Anterior cingulate cortex (tissue), 58 donors: ENCODE measurements around the gene SYNDIG1.

ENCODE experiments used
- DNase-seq, 58 donors: peaks; one replicate each; lab custom pipeline; 2025; lab: John Stamatoyannopoulos, UW

Gene SYNDIG1

GRCh38 chr20:24579475-24579874, 110.0 kb downstream of the SYNDIG1 start:
- no peak for DNase-seq

- peak in 1 of 58 donors; percentile 9 for DNase-seq
These were observed 110.6 kb downstream of the SYNDIG1 start for GRCh38 chr20:24580006-24580405.

- DNase-seq = peak in 6 of 58 donors; percentile 15 to 27 (median 21)
These were observed 111.4 kb downstream of the SYNDIG1 start for GRCh38 chr20:24580855-24581254.

GRCh38 chr20:24581443-24582170, 112.2 kb downstream of the SYNDIG1 start:
- no peak for DNase-seq

- DNase-seq = no peak
These were observed 113.1 kb downstream of the SYNDIG1 start for GRCh38 chr20:24582373-24583168.

DNA sequence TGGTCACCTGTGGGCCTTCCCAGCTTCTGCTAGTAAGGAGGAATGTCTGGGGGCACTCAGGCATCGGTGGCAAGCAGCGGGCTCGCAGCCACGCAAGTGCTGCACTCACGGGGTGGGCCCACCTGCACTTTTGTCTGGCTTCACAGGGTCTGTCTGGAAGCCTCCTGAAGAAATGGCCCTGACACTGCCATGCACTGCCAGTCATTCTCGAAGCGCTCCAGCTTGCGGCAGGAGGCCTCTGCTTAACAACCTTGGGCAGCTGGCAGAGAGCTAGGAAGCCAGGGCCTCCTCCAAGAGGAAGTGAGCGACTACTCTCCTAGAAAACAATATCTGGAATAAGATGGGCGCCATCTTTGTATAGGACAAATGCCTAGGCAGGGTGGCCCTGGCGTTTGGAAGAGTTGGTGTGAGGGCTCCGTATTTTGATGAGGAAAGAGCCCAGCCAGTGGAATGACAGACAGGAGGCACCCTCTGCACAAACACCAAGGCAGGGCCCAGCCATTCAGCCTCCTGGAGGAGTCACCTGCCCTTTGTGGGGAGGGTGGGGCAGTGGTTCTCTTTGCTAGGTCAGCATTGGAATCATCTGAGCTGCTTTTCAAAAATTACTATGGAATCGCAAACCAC, 113.9 kb downstream of the SYNDIG1 start:
- DNase-seq = no peak

DNA sequence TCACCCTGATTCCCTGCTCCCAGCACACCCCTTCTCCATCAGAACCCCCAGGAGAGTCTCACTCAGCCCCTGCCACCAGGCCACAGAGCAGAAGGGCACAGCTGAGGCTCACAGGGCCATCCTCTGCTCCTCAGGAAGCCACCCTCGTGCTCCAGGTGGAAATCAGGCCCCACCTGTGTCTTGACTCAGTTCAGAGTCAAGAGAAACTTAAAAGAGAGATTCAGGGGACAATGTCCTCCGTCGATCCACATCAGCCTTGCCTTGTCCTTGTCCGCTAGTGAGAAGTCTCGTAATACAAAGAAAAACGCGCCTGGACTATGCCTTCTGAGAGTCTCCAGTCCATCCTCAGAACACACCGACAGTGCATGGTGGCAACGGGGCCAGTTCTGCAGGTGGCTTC, 114.6 kb downstream of the SYNDIG1 start:
- DNase-seq = no peak

DNA sequence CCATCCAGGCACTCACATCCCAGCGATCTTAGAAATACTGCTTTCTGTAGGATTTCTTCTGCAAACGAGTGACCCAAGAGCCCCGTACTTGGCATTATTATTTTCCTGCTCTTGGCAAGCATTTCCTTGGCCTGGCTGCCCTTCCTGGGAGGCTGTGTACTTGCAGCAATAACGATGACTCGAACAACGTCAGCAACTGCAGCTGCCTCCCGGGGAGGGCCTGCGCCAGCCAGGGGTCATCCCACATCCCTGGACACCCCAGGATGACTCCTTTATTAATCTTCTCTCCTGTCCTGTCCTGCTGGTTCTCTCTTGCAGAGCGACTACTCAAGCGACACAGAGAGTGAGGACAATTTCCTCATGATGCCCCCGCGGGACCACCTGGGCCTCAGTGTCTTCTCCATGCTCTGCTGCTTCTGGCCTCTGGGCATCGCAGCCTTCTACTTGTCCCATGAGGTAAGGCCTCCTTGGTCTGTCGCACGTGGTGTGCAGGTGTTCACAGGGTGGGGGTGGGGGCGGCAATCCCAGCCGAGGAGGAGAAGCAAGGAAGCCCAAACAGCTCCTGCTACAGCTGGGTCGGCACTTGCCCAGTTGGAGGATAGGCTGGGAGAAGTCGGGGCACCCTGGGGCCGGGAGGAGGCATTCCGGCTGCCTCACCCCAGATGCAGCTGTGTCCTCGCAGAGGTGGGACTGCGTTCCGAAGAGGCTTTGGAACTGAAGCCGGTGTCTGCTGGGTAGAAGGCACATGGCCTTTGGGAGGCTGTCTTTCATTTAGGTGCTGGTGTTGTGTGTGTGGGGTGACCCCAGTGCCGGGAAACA, 115.3 kb downstream of the SYNDIG1 start:
- DNase-seq = peak in 8 of 58 donors; percentile 16 to 55 (median 30)

DNA sequence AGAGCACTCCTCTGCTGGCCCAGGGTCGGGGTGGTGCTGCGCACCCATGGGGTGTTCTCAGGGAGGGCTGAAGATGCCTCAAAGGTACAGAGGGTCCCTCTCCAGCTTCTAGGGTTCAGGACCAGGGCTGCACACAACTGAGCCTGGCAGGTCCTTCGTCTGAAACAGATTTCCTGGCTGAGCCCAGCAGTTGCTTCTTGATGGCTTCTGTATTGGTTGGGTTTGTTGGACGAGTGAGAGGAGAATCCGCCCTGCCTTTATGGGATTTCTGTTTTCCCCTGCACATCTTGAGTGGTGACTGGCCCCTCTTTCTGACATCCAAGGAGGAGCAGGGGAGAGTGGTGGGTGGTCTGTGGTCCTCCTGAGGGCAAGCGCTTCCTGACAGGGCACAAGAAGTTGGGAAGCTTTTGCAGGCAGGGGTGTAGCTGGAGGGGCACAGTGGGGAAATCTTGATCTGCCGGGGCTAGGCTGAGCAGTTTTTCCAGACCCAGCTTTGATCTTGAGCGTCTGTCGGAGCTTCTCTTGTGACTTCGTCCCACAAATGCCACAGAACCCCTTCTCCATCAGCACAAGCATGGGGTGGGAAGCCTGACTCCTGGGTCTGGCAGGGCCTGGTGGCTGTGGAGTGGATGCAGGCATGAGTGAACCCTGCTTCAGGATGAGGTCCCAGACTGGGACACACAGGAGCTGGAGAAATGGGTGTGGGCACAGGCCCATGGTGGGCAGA, 116.5 kb downstream of the SYNDIG1 start:
- no peak for DNase-seq

DNA sequence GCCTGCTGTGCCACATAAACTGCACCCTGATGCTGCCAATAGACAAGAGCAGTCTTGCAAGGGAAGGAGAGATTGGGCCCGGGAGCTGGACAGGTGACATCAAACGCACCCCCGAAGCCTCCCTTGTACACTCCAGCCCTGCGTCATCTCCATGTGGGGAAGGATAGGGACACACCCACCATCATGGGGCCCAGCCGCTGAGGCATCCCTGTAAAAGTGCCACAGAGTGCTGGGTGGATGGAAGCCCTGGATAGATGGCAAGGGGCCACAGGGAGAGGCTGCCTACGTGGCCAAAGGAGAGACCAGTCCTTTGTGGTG, 117.1 kb downstream of the SYNDIG1 start:
- no peak for DNase-seq

GRCh38 chr20:24587384-24588046, 118.1 kb downstream of the SYNDIG1 start:
- DNase-seq = peak in 42 of 58 donors; percentile 2 to 75 (median 44)

DNA sequence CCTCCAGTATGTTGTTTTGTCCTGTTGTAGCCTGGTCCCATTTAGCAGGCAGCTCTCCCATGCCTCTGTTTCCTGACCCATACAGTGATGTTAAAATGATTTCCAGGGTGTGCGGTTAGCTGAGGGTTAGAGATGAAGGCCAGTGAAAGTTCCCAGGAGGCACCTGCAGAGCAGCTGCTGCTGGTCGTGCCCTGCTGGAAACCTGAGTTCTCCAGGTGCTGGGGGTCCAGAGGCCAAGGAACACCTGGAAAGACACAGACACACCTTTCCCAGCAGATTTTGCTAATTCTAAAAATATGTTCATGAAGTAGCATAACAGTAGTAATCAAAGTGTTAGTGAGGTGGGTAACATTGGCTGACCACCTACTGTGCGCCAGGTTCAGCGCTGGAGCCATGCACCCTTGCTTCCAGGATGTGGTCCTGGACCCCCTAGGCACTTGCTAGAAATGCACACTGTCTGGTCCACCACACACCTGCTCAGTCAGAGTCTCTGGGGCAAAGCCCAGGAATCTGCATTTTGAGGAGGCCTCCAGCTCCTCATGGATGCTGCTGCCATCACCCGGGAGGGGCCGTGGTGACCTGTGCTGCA, 118.7 kb downstream of the SYNDIG1 start:
- DNase-seq = no peak

DNA sequence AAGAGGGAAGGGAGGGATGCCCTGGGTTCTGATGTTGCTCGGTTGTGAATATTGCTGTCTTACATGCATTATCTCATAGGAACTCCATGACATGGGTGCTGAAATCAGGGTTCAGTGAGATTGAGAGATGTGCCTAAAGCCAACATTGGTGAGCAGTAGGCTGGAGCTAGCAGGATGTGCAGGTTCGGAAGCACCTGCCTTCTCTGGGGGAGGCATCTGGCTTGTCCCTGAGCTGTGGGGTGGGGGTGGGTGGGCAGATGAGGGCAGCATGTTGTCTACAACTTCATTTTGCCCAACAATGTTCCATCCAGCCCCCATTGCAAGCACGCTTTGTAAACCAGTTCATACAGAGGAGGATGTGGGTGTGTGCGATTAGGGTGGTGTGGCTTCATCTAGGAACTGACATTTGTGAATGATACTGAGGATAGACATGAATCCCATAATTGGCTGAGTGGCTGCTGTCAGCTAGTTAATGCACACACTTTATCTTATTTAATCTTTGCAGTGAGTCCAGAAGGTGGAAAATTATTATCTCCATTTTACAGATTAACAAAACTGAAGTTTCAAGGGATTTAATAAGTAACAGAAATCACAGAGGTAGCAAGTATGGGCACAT, 119.4 kb downstream of the SYNDIG1 start:
- DNase-seq = no peak

- no peak for DNase-seq
These were observed 120.0 kb downstream of the SYNDIG1 start for GRCh38 chr20:24589381-24589780.

DNA sequence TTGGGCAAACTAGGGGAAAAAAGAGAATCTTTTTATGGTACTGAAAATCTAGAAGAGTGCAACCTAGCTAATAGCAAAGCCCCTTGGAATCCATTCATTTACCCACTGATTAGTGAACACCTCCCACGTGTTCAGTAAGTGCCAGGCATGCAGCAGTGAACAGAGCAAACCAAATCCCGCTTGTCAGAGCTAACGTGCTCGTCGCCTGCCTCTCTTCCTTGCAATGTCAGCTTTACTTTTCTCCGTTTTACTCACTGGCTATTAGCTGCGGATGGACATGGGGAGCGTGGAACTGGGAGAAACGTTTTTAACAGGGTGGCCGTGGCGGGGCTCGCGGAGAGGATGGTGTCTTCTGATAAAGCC, 120.4 kb downstream of the SYNDIG1 start:
- no peak for DNase-seq

DNA sequence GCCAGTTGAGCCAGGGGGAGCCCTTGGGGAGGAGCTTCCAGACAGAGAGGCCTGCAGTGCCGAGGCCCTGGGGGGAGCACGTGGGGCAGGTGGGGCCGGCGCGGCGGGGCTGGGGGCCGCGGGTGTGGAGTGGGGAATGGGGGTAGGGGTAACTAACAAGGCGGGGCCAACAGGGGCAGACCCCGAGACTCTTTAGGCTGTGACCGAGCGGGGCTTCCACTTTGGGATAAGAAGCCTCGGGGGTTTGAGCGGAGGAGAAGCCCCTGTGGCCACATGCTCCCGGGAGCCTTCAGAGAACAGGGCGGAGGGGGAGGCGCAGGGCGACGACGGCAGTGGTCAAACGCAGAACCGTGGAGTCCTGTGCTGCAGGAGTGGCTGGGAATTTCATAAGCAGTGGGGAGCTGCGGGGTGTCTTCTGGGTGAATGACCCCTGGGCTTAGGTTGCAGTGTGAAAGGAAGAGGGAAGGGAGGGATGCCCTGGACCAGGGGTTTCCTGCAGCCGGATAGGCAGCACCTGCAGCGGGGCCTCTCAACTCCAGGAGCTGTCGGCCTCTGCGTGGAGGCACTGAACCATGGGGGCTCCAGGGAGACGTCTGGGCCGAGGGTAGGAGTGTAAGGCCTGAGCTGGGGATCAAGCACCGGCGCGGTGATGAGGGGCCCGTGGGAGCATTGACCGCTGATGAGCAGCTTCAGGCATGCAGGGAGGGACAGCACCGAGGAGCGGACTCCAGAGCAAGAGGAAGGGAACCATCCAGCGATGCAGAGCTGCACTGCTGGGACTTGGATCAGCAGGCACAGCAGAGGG, 121.0 kb downstream of the SYNDIG1 start:
- no peak for DNase-seq

- DNase-seq = no peak
These were observed 127.6 kb downstream of the SYNDIG1 start for GRCh38 chr20:24597051-24597450.

GRCh38 chr20:24598346-24598745, 128.9 kb downstream of the SYNDIG1 start:
- DNase-seq = no peak
